HCT116 (cell line): Measurements from ENCODE around the gene TRAF3.

ENCODE experiments used
- EZH2phosphoT487 ChIP-seq: fragments of 200-600 bp; IDR thresholded peaks from 2 replicates; pipeline ENCODE4 v1.6.1; 2018; ENCODE audit warnings: antibody characterized with exemption, borderline replicate concordance
- TF ChIP-seq, protein P1 (sequence below), 3 experiments: fragments of 200-600 bp in 1 of 3; sonication (generic) in 1 of 3; IDR thresholded peaks in 2 of 3; conservative IDR thresholded peaks in 1 of 3; 2 replicates each; pipeline ENCODE4 v1.5.1; 2012 to 2017; ENCODE audit warnings: low read depth in 2 of 3, low read length in 2 of 3, antibody characterized with exemption in 1 of 3, borderline replicate concordance in 1 of 3, control low read depth in 1 of 3, mild to moderate bottlenecking in 1 of 3, mixed read lengths in 1 of 3, mixed run types in 1 of 3, moderate library complexity in 1 of 3; ENCODE audit not compliant: insufficient read depth in 1 of 3

DNA sequence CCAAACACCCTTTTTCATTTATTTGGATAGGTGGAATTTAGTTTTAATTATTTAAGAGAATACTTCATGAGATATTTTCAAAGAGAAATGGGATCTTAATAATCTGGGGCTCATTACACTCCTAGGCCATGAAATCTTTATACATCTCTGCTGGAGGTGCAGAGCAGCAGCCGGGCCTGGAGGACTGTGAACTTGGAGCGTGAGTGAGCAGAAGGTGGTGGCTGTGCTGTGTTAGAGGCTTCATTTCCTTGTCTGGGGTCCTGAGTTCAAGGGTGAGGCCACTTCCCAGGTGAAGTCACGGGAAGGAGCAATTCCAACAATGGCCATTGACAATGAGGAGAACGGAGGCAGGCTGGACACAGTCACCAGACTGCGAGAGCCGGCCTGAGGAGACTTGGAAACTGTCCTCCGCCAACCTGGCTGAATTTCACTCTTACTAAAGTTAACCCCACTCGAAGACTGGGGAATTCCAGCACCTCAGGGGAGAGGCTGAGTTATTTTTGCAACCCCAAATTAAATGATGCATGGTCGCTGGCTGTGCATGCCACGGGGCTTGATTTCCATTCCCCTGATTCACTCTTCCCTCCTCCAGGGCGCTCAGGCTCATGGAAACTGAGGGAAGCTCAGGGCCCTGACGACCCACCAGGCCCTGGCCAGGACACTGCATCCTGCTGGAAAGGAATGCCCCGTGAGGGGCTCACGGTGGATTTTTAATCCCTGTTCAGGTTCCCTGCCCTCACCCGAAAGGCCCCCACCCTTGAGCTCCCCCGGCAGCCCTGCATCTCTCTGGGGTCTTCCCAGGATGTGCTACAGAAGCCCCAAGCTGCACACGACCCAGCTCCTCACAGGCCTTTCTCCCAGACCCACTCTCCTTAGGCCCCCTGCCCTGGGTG, 22.6 kb upstream of the TRAF3 start:
- TF ChIP-seq, protein P1, sequence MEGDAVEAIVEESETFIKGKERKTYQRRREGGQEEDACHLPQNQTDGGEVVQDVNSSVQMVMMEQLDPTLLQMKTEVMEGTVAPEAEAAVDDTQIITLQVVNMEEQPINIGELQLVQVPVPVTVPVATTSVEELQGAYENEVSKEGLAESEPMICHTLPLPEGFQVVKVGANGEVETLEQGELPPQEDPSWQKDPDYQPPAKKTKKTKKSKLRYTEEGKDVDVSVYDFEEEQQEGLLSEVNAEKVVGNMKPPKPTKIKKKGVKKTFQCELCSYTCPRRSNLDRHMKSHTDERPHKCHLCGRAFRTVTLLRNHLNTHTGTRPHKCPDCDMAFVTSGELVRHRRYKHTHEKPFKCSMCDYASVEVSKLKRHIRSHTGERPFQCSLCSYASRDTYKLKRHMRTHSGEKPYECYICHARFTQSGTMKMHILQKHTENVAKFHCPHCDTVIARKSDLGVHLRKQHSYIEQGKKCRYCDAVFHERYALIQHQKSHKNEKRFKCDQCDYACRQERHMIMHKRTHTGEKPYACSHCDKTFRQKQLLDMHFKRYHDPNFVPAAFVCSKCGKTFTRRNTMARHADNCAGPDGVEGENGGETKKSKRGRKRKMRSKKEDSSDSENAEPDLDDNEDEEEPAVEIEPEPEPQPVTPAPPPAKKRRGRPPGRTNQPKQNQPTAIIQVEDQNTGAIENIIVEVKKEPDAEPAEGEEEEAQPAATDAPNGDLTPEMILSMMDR (IDR thresholded peaks at IDR 0.05 in 2 of 3, conservative IDR thresholded peaks at IDR 0.05 in 1 of 3; ENCODE audit: borderline replicate concordance in 1 of 3, insufficient read depth in 1 of 3, low read depth in 2 of 3, low read length in 2 of 3), result no peak
- TF ChIP-seq EZH2phosphoT487, result no peak
